Measurements from ENCODE around the gene TRAF3. TPM values are rescaled to one million over a fixed set of nuclear protein-coding genes. Genes with fewer than 3 reads are reported as not detected.

Gene TRAF3
- total RNA-seq, 1 experiment from 2014 or later: 11.2 TPM

DNA sequence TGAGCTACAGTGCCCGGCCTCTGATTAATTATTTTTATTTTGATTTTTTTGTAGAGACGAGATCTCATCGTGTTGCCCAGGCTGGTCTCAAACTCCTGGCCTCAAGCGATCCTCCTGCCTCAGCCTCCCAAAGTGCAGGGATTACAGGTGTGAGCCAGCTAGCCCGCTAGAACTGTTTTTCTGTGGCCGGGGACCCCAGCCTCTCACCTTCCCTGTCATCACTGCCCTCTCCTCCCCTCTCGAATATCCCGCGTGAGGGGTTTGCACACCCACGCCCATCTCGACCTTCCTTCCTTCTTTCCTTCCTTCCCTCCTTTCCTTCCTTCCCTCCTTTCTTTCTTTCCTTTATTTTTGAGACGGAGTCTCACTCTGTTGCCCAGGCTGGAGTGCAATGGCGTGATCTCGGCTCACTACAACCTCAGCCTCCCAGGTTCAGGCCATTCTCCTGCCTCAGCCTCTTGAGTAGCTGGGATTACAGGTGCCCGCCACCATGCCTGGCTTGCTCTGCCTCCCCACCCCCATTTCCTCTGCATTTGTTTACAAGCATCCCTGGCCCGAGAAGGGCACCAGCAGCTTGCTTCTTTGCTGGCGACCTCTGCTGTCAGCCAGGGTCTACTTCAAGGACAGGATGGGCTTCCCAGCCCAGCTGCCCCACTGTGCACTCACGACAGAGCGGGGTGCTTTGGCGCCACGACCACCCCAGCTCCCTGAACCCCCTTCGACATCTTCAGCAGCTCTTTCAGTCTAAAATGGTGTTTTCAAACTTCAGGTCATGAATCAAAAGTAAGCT is 4.3 kb upstream of the TRAF3 start (continued):
- no peak for TF ChIP-seq E2F1 (CRISPR knock-in tag; IDR thresholded peaks at IDR 0.05)
- peak; percentile 2; the same call in 1 of the 2 replicates for TF ChIP-seq ZNF423 (CRISPR knock-in tag; IDR thresholded peaks at IDR 0.05)
- TF ChIP-seq PRRX2 (CRISPR knock-in tag; IDR thresholded peaks at IDR 0.05): no peak
- no peak for TF ChIP-seq ZSCAN18 (CRISPR knock-in tag; IDR thresholded peaks at IDR 0.05)
- TF ChIP-seq KAT7 (CRISPR knock-in tag; IDR thresholded peaks at IDR 0.05; ENCODE audit: borderline replicate concordance): no peak
- TF ChIP-seq, protein P1, sequence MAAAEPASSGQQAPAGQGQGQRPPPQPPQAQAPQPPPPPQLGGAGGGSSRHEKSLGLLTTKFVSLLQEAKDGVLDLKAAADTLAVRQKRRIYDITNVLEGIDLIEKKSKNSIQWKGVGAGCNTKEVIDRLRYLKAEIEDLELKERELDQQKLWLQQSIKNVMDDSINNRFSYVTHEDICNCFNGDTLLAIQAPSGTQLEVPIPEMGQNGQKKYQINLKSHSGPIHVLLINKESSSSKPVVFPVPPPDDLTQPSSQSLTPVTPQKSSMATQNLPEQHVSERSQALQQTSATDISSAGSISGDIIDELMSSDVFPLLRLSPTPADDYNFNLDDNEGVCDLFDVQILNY (CRISPR knock-in tag; IDR thresholded peaks at IDR 0.05): no peak
- TF ChIP-seq TEAD1 (CRISPR knock-in tag; IDR thresholded peaks at IDR 0.05): no peak
- TF ChIP-seq MXD4 (CRISPR knock-in tag; IDR thresholded peaks at IDR 0.05; ENCODE audit: borderline replicate concordance): no peak
- no peak for TF ChIP-seq JUN (CRISPR knock-in tag; IDR thresholded peaks at IDR 0.05)
- TF ChIP-seq RELA (CRISPR knock-in tag; IDR thresholded peaks at IDR 0.05; ENCODE audit: borderline replicate concordance): no peak
- no peak for TF ChIP-seq MAX (CRISPR knock-in tag; IDR thresholded peaks at IDR 0.05)
- no peak for TF ChIP-seq E2F4 (CRISPR knock-in tag; IDR thresholded peaks at IDR 0.05; ENCODE audit: borderline replicate concordance, low read depth)
- no peak for TF ChIP-seq ZNF232 (CRISPR knock-in tag; IDR thresholded peaks at IDR 0.05)
- peak; percentile 76; the same call in 1 of the 2 replicates for TF ChIP-seq ZNF121 (CRISPR knock-in tag; IDR thresholded peaks at IDR 0.05)
- no peak for TF ChIP-seq TCF7 (CRISPR knock-in tag; IDR thresholded peaks at IDR 0.05; ENCODE audit: low read depth)
- no peak for TF ChIP-seq SP1 (CRISPR knock-in tag; conservative IDR thresholded peaks at IDR 0.05)
- TF ChIP-seq ZNF138 (CRISPR knock-in tag; conservative IDR thresholded peaks at IDR 0.05): no peak
- no peak for TF ChIP-seq CREB1 (CRISPR knock-in tag; IDR thresholded peaks at IDR 0.05)
- TF ChIP-seq TEAD4 (CRISPR knock-in tag; IDR thresholded peaks at IDR 0.05): no peak
- TF ChIP-seq CREM (CRISPR knock-in tag; IDR thresholded peaks at IDR 0.05): no peak
- TF ChIP-seq NFE2L1 (CRISPR knock-in tag; IDR thresholded peaks at IDR 0.05): no peak
- no peak for TF ChIP-seq ZNF219 (CRISPR knock-in tag; IDR thresholded peaks at IDR 0.05; ENCODE audit: borderline replicate concordance)
- TF ChIP-seq ETV6 (CRISPR knock-in tag; IDR thresholded peaks at IDR 0.05): no peak
- no peak for TF ChIP-seq ZBTB43 (CRISPR knock-in tag; IDR thresholded peaks at IDR 0.05)
- no peak for TF ChIP-seq MLX (CRISPR knock-in tag; IDR thresholded peaks at IDR 0.05)
- 0 out of 2 replicates have a peak, but pooled peaks have one; percentile 52 for TF ChIP-seq FOXK1 (CRISPR knock-in tag; IDR thresholded peaks at IDR 0.05)
- TF ChIP-seq ATF1 (CRISPR knock-in tag; IDR thresholded peaks at IDR 0.05): no peak
- no peak for TF ChIP-seq ARID4B (CRISPR knock-in tag; IDR thresholded peaks at IDR 0.05; ENCODE audit: borderline replicate concordance)
- no peak for TF ChIP-seq FOXP1 (CRISPR knock-in tag; IDR thresholded peaks at IDR 0.05; ENCODE audit: borderline replicate concordance)

Data from WTC11 (cell line).